GM12801 (cell line): ENCODE data around the gene ADAMTS14.

Experiments used
- TF ChIP-seq, protein P1 (sequence below): IDR thresholded peaks from one replicate; pipeline ENCODE4 v1.5.1; 2011; ENCODE audit warnings: control low read depth; ENCODE audit not compliant: insufficient read length; ENCODE audit errors: extremely low read depth

The ADAMTS14 gene

DNA sequence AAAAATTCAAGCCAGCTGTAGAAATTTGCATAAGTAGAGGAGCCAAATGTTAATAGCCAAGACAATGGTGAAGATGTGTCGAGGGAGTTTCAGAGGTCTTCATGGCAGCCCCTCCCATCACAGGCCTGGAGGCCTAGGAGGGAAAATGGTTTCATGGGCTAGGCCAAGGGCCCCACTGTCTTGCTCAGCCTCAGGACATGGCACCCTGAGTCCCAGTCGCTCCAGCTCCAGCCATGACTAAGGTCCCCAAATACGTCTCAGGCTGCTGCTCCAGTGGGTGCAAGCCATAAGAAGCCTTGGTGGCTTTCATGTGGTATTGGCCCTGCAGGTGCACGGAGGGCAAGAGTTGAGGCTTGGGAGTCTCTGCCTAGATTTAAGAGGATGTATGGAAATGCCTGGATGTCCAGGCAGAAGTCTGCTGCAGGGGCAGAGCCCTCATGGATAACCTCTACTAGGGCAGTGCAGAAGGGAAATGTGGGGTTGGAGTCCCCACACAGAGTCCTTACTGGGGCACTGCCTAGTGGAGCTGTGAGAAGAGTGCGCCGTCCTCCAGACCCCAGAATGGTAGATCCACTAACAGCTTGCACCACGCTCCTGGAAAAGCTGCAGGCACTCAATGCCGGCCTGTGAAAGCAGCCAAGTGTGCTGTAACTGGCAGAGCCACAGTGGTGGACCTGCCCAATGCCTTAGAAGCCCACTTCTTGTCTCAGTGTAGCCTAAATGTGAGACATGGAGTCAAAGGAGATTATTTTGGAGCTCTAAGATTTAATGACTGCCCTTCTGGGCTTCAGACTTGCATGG lies 93.7 kb downstream of the ADAMTS14 start:
- TF ChIP-seq, protein P1, sequence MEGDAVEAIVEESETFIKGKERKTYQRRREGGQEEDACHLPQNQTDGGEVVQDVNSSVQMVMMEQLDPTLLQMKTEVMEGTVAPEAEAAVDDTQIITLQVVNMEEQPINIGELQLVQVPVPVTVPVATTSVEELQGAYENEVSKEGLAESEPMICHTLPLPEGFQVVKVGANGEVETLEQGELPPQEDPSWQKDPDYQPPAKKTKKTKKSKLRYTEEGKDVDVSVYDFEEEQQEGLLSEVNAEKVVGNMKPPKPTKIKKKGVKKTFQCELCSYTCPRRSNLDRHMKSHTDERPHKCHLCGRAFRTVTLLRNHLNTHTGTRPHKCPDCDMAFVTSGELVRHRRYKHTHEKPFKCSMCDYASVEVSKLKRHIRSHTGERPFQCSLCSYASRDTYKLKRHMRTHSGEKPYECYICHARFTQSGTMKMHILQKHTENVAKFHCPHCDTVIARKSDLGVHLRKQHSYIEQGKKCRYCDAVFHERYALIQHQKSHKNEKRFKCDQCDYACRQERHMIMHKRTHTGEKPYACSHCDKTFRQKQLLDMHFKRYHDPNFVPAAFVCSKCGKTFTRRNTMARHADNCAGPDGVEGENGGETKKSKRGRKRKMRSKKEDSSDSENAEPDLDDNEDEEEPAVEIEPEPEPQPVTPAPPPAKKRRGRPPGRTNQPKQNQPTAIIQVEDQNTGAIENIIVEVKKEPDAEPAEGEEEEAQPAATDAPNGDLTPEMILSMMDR = no peak

DNA sequence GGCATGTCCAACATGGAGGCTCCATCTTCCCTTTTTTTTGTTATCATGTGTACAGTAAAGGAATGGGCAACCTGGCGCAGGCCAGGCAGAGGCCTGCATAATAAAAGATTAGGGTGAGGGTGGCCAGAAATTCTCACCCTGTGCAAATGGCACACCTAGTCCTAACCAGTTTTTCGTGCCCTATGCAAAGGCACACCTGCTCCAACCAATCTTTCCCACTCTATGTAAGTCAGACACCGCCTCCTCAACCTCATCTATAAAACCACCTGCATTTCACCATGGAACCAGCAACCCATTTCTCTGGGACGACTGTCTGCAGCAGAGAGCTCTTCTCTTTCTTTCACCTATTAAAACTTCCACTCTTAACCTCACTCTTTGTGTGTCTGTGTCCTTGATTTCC lies 96.8 kb downstream of the ADAMTS14 start:
- TF ChIP-seq, protein P1 = no peak

DNA sequence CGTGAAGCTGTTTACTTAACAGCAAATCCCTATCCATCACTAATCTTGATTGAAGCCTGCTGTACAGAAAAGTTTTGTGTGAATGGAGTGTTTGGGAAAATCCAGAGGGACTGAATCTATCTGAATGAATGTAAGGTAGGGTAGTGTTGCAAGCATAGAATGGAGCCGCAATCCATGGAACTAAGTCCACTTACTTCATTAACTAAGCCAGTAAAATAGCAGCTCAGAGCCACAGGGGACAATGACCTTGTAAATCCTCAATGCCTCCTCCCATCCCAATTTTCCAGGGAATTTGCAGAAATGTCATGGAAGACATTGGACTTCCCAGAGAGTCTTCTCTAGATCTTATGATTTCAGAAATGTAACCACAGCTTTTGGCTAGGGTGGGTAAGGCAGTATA lies 97.7 kb downstream of the ADAMTS14 start:
- TF ChIP-seq, protein P1 = no peak

DNA sequence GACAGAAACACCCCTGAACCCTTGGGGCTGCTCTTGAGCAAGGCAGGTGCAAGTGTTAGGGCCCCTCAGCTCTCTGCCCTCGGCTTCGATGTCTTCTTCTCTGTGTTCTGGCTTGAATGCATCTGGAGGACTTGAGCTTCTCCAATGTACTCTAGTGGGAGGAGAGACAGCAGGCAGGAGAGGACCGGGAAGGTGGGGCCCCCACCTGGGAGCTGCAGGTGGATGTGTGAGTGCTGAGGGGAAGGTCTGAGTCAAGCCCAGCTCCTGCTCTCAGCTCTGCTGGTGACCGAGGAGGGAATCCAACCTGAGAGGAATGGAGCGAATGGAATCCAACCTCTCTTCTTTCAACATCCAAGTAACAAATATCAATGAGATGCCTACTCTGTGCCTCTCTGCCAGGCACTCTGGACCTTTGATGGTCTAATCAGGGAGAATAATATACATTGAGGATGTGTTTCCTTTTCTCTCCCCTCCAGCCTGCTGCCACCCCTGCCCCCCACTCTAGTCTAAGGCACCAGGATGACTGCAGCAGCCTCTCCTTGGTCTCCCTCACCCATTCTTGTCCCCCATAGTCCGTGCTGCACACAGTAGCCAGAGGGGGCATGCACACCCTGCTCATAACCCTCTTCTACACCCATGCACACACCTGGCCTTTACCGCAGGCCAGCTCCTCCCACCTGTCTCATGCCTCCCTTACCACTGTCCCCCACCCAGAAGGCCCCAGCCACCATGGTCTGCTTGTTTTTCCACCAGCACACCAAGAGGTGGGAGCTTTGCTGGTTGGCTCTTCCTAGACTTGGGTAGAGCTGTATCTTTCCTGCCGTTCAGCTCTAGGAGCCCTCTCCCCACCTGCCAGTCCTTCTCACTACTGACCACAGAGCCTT lies 99.2 kb downstream of the ADAMTS14 start:
- TF ChIP-seq, protein P1 = no peak

DNA sequence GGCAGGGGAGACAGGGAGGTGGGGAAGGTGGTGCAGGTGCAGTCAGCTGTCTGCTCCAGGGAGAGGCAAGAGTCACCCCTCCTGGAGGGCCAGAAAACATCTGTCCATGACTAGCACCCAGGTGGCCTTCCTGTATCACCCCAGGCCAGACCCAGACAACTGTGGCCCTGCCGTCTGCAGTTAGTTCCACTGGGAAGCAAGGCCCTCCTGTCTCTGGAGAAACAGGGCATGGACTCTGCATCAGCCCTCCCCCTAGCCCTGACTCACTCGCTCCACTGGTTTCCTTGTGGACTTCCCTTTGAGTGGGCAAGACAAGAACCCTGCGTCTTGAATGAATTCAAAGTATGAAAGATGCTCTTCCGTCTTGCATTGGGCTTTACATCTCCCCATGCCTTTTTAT lies 100.3 kb downstream of the ADAMTS14 start:
- TF ChIP-seq, protein P1 = no peak

DNA sequence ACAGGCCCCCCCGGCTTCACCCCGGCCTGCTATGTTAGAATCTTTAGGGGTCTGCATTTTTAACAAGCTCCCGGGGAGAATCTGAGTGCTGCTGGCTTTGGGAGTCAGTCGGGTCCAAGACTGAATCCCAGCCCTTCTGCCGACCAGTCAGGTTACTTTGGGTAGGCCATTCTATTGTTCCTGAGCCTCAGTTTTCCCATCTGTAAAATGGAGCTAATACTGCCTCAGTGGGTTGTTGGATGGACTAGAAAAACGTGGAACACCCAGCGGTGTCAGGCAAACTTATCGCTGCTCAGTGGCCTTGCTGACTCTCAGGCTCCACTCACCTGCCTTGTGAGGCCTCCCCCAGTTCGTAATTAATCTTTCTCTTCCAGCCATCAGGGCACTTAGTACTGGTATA lies 101.2 kb downstream of the ADAMTS14 start:
- TF ChIP-seq, protein P1 = no peak
